ENCODE measurements around the gene ACVR2A. TPM values are rescaled to one million over a fixed set of nuclear protein-coding genes. Genes with fewer than 3 reads are reported as not detected.

Gene ACVR2A
- total and polyA plus RNA-seq, 9 of the 15 experiments (the other 6 are each of a cell fraction or from before 2014, with no cell fraction given): 1.2 to 3.9 (median 2.4) TPM

DNA sequence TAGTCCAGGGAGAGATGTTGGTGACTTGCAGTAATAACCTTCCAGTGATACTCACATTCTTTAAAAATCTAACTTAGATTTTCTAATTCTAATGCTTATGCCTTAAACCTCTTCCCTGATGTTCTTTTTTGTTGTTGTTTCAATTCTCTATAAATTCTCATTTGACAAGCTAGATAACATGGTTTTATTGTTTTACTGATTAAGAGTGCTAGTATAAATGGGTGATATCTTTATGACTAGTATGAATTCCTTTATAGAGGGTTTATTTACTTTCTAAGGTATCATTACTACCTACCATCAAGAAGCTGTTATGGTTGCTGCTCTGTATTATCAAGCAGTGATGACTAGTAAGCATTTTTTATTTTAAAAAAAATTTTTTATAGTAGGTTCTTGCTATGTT is 35.0 kb downstream of the ACVR2A start:
- Histone ChIP-seq H3K9me1 (ENCODE audit: control insufficient read depth, insufficient read depth, low read length) (no peaks in the 10 kb centered on the region), H4K20me1 (replicated peaks; ENCODE audit: control insufficient read depth, insufficient read depth, low read length) (no peaks in the 10 kb centered on the region), H3K79me2 (ENCODE audit: control insufficient read depth, insufficient read depth, low read length) (no peaks in the 10 kb centered on the region), H3K27ac (ENCODE audit: extremely low read depth, low read depth, low read length) (no peak overlapping the region), H3K4me1 (replicated peaks in 1 of 2; ENCODE audit: control insufficient read depth in 2 of 2, insufficient read depth in 2 of 2, low read length in 2 of 2) (no peaks in the 10 kb centered on the region), H3K4me2 (ENCODE audit: insufficient read depth, low read length) (no peak overlapping the region), H3K36me3 (ENCODE audit: control insufficient read depth, insufficient read depth, low read length) (no peaks in the 10 kb centered on the region), H3K9me3 (replicated peaks; ENCODE audit: control insufficient read depth, insufficient read depth, low read depth, low read length) (no peaks in the 10 kb centered on the region), H3K9ac (ENCODE audit: insufficient read depth in 1 of 2, low read depth in 2 of 2, low read length in 2 of 2) (no peak overlapping the region), H3K27me3 (ENCODE audit: control insufficient read depth in 2 of 2, insufficient read depth in 2 of 2, low read length in 2 of 2) (no peaks in the 10 kb centered on the region; a peak in 1 of 5 replicates), H3K4me3 (no peak overlapping the region), H2AFZ (ENCODE audit: low read depth, low read length) (no peak overlapping the region)
- in situ Hi-C loops (cut with MboI): loop anchor here (25.0 kb wide), 1 partner anchor 843 kb away; no protein-coding TSS in a partner anchor
- CTCF ChIA-PET (ENCODE audit: low intra/inter-chr PET ratio): no interaction called here
- DNase-seq (ENCODE audit: extremely low read depth in 1 of 4, low spot score in 3 of 4): no peak
- BruUV-seq (replicated peaks): no TSS peak
- no peak for FAIRE-seq
- intact Hi-C loops (cut with micrococcal nuclease): no loop called here
- ATAC-seq: no peak
- POLR2A ChIA-PET: no interaction called here
- TF ChIP-seq, protein P1, sequence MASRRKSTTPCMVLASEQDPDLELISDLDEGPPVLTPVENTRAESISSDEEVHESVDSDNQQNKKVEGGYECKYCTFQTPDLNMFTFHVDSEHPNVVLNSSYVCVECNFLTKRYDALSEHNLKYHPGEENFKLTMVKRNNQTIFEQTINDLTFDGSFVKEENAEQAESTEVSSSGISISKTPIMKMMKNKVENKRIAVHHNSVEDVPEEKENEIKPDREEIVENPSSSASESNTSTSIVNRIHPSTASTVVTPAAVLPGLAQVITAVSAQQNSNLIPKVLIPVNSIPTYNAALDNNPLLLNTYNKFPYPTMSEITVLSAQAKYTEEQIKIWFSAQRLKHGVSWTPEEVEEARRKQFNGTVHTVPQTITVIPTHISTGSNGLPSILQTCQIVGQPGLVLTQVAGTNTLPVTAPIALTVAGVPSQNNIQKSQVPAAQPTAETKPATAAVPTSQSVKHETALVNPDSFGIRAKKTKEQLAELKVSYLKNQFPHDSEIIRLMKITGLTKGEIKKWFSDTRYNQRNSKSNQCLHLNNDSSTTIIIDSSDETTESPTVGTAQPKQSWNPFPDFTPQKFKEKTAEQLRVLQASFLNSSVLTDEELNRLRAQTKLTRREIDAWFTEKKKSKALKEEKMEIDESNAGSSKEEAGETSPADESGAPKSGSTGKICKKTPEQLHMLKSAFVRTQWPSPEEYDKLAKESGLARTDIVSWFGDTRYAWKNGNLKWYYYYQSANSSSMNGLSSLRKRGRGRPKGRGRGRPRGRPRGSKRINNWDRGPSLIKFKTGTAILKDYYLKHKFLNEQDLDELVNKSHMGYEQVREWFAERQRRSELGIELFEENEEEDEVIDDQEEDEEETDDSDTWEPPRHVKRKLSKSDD (conservative IDR thresholded peaks at IDR 0.05; ENCODE audit: low read length): no peak
- TF ChIP-seq SAFB2 (IDR thresholded peaks at IDR 0.05; ENCODE audit: borderline replicate concordance, low read depth, low read length, severe bottlenecking) (no peak), ZBTB7A (IDR thresholded peaks at IDR 0.05; ENCODE audit: borderline replicate concordance, control insufficient read depth, low read depth, low read length) (no peak), HEY1 (CRISPR knock-in tag; IDR thresholded peaks at IDR 0.05; ENCODE audit: borderline replicate concordance) (no peak), ZFPM2 (CRISPR knock-in tag; IDR thresholded peaks at IDR 0.05) (no peak), SIRT6 (IDR thresholded peaks at IDR 0.05; ENCODE audit: low read depth, low read length) (no peak), SAFB (IDR thresholded peaks at IDR 0.05; ENCODE audit: borderline replicate concordance, low read depth, low read length) (no peak)
- TF ChIP-seq, protein P2, sequence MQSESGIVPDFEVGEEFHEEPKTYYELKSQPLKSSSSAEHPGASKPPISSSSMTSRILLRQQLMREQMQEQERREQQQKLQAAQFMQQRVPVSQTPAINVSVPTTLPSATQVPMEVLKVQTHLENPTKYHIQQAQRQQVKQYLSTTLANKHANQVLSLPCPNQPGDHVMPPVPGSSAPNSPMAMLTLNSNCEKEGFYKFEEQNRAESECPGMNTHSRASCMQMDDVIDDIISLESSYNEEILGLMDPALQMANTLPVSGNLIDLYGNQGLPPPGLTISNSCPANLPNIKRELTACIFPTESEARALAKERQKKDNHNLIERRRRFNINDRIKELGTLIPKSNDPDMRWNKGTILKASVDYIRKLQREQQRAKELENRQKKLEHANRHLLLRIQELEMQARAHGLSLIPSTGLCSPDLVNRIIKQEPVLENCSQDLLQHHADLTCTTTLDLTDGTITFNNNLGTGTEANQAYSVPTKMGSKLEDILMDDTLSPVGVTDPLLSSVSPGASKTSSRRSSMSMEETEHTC (IDR thresholded peaks at IDR 0.05): no peak
- TF ChIP-seq, protein P3, sequence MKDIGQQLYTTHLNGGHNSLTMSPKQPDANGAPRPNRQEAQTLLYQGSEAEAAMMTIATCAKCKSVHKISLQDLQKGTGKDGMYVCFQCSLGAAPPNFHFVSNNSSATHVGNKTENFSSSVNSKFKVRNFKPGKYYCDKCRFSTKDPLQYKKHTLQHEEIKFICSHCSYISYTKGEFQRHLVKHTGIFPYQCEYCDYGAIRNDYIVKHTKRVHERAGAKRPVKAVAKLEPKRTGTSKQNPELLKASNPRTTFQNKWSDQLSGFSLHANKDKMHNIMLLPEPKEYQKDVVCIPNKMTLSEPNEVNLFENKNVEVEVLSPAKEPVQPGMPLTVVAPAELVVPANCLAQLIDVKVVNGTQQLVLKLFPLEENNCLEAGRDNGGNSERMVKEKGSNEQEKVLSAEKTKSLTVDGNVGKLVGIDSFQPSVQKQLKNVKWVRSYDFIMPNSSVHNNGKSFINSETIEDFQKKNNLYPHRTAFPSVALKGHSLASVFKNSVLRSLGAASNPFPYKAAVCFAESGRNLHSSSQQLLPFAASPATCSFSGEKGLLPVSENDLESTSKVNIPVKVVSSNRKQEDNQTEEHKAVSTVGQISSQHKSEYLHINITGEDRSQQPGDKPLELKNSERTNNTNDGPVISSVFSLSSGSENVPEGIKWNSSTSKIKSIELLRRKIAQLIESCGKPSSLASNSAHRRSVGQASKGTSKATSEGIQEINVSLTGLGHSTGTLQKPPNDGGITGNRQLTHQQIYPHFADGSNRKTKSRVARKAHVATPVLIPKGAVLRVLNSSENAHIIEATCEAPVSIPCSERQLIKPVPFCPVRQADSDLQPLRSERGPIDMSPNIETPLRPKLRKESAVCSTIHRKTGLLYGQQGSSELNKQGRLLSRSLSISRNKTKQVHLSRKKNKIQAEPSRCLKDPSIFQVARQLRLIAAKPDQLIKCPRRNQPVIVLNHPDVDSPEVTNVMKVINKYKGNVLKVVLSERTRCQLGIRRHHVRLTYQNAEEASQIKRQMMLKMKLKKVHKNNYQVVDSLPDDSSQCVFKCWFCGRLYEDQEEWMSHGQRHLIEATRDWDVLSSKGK (CRISPR knock-in tag; IDR thresholded peaks at IDR 0.05): no peak
